ENCODE data around the gene TRIM24. TPM values are rescaled to one million over a fixed set of nuclear protein-coding genes. Genes with fewer than 3 reads are reported as not detected.

TRIM24 gene
- polyA plus RNA-seq, 1 of the 3 experiments (the other 2 are of a cell fraction): 5.3 TPM

DNA sequence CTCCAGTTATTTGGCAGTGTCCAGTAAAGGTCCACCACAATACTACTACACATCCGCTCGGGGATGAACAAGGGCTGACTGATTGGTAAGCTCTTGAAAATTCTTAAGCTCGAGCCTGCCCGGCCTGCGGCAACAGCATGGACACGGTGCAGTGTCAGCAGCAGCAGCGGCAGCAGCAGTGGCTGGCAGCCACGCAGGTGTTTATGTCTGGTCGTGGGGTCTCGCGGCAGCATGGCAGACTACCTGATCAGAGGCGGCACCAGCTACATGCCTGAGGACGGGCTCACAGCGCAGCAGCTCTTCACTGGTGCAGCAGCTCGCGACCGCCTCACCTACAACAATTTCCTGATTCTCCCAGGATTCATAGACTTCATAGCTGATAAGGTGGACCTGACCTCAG, 19.6 kb upstream of the TRIM24 start:
- H3K4me2 ChIP-seq: no peak overlapping the region
- no peaks in the 10 kb centered on the region for H3K4me1 ChIP-seq (ENCODE audit: control insufficient read depth in 1 of 2, insufficient read depth in 2 of 2, low read depth in 1 of 2, low read length in 1 of 2)
- POLR2A ChIA-PET: no interaction called here
- no peak overlapping the region for H3K4me3 ChIP-seq (ENCODE audit: low read depth in 2 of 2, low read length in 1 of 2)
- no peaks in the 10 kb centered on the region for H4K20me1 ChIP-seq (ENCODE audit: insufficient read depth)
- DNase-seq: no peak
- H3K9ac ChIP-seq: no peak overlapping the region
- H2AFZ ChIP-seq (ENCODE audit: low read depth): no peak overlapping the region
- no peaks in the 10 kb centered on the region for H3K36me3 ChIP-seq (replicated peaks in 1 of 2; ENCODE audit: control insufficient read depth in 1 of 2, insufficient read depth in 2 of 2, low read length in 1 of 2)
- no peaks in the 10 kb centered on the region for H3K9me2 ChIP-seq
- no peaks in the 10 kb centered on the region for H3K79me2 ChIP-seq (ENCODE audit: insufficient read depth)
- TF ChIP-seq, protein P1, sequence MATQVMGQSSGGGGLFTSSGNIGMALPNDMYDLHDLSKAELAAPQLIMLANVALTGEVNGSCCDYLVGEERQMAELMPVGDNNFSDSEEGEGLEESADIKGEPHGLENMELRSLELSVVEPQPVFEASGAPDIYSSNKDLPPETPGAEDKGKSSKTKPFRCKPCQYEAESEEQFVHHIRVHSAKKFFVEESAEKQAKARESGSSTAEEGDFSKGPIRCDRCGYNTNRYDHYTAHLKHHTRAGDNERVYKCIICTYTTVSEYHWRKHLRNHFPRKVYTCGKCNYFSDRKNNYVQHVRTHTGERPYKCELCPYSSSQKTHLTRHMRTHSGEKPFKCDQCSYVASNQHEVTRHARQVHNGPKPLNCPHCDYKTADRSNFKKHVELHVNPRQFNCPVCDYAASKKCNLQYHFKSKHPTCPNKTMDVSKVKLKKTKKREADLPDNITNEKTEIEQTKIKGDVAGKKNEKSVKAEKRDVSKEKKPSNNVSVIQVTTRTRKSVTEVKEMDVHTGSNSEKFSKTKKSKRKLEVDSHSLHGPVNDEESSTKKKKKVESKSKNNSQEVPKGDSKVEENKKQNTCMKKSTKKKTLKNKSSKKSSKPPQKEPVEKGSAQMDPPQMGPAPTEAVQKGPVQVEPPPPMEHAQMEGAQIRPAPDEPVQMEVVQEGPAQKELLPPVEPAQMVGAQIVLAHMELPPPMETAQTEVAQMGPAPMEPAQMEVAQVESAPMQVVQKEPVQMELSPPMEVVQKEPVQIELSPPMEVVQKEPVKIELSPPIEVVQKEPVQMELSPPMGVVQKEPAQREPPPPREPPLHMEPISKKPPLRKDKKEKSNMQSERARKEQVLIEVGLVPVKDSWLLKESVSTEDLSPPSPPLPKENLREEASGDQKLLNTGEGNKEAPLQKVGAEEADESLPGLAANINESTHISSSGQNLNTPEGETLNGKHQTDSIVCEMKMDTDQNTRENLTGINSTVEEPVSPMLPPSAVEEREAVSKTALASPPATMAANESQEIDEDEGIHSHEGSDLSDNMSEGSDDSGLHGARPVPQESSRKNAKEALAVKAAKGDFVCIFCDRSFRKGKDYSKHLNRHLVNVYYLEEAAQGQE (IDR thresholded peaks at IDR 0.05; ENCODE audit: low read depth, low read length): no peak
- no peak for TF ChIP-seq MXI1 (IDR thresholded peaks at IDR 0.05; ENCODE audit: low read depth, low read length)
- no peak for TF ChIP-seq RAD21 (IDR thresholded peaks at IDR 0.05; ENCODE audit: low read length)
- TF ChIP-seq, protein P2, sequence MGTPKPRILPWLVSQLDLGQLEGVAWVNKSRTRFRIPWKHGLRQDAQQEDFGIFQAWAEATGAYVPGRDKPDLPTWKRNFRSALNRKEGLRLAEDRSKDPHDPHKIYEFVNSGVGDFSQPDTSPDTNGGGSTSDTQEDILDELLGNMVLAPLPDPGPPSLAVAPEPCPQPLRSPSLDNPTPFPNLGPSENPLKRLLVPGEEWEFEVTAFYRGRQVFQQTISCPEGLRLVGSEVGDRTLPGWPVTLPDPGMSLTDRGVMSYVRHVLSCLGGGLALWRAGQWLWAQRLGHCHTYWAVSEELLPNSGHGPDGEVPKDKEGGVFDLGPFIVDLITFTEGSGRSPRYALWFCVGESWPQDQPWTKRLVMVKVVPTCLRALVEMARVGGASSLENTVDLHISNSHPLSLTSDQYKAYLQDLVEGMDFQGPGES (IDR thresholded peaks at IDR 0.05; ENCODE audit: low read depth, low read length): no peak
- TF ChIP-seq, protein P3, sequence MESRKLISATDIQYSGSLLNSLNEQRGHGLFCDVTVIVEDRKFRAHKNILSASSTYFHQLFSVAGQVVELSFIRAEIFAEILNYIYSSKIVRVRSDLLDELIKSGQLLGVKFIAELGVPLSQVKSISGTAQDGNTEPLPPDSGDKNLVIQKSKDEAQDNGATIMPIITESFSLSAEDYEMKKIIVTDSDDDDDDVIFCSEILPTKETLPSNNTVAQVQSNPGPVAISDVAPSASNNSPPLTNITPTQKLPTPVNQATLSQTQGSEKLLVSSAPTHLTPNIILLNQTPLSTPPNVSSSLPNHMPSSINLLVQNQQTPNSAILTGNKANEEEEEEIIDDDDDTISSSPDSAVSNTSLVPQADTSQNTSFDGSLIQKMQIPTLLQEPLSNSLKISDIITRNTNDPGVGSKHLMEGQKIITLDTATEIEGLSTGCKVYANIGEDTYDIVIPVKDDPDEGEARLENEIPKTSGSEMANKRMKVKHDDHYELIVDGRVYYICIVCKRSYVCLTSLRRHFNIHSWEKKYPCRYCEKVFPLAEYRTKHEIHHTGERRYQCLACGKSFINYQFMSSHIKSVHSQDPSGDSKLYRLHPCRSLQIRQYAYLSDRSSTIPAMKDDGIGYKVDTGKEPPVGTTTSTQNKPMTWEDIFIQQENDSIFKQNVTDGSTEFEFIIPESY (IDR thresholded peaks at IDR 0.05; ENCODE audit: borderline replicate concordance, low read depth): no peak
- TF ChIP-seq NRF1 (IDR thresholded peaks at IDR 0.05; ENCODE audit: low read depth, low read length): no peak
- TF ChIP-seq, protein P4, sequence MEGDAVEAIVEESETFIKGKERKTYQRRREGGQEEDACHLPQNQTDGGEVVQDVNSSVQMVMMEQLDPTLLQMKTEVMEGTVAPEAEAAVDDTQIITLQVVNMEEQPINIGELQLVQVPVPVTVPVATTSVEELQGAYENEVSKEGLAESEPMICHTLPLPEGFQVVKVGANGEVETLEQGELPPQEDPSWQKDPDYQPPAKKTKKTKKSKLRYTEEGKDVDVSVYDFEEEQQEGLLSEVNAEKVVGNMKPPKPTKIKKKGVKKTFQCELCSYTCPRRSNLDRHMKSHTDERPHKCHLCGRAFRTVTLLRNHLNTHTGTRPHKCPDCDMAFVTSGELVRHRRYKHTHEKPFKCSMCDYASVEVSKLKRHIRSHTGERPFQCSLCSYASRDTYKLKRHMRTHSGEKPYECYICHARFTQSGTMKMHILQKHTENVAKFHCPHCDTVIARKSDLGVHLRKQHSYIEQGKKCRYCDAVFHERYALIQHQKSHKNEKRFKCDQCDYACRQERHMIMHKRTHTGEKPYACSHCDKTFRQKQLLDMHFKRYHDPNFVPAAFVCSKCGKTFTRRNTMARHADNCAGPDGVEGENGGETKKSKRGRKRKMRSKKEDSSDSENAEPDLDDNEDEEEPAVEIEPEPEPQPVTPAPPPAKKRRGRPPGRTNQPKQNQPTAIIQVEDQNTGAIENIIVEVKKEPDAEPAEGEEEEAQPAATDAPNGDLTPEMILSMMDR (IDR thresholded peaks at IDR 0.05): no peak
- TF ChIP-seq, protein P5, sequence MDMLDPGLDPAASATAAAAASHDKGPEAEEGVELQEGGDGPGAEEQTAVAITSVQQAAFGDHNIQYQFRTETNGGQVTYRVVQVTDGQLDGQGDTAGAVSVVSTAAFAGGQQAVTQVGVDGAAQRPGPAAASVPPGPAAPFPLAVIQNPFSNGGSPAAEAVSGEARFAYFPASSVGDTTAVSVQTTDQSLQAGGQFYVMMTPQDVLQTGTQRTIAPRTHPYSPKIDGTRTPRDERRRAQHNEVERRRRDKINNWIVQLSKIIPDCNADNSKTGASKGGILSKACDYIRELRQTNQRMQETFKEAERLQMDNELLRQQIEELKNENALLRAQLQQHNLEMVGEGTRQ (IDR thresholded peaks at IDR 0.05; ENCODE audit: borderline replicate concordance, low read depth, low read length): no peak
- TF ChIP-seq RCOR1 (IDR thresholded peaks at IDR 0.05; ENCODE audit: low read length): no peak
- TF ChIP-seq NFIC (IDR thresholded peaks at IDR 0.05; ENCODE audit: borderline replicate concordance): no peak
- no peak for TF ChIP-seq CHD2 (IDR thresholded peaks at IDR 0.05; ENCODE audit: low read length, partially characterized antibody)
- no peak for TF ChIP-seq FOSL2 (IDR thresholded peaks at IDR 0.05; ENCODE audit: borderline replicate concordance, low read depth)
- TF ChIP-seq TEAD4 (IDR thresholded peaks at IDR 0.05; ENCODE audit: borderline replicate concordance, insufficient read depth): no peak
- TF ChIP-seq EP300 (IDR thresholded peaks at IDR 0.05; ENCODE audit: borderline replicate concordance in 1 of 2, low read depth in 1 of 2, low read length in 1 of 2): no peak
- TF ChIP-seq YY1 (IDR thresholded peaks at IDR 0.05; ENCODE audit: low read depth): no peak
- 80% methylated on average over 16 of the region's 17 CpGs for WGBS (ENCODE audit: low lambda C conversion rate)
- H3K27ac ChIP-seq (ENCODE audit: low read depth in 2 of 2, low read length in 1 of 2): no peak overlapping the region
- H3K9me3 ChIP-seq: no peaks in the 10 kb centered on the region
- no peaks in the 10 kb centered on the region for H3K27me3 ChIP-seq (ENCODE audit: insufficient read depth)
- CTCF ChIA-PET: interaction anchor here (0.9 kb wide), 1 partner anchor 280 kb away, joined by 3 read pairs; no protein-coding TSS in a partner anchor
- no peaks in the 10 kb centered on the region for H3F3A ChIP-seq (replicated peaks; ENCODE audit: insufficient read depth)

Data from SK-N-SH (cell line).